T-helper 2 cell treated with Interferon-gamma antibody and Interleukin-4, amounts not matched to agents 100 ng/mL and 5 ng/mL, for 36 hours (primary cell): ENCODE results near the gene RAB21. TPM values are rescaled to one million over a fixed set of nuclear protein-coding genes. Genes with fewer than 3 reads are reported as not detected.

Source experiments
- intact Hi-C: fragments of 100-400 bp; cut with micrococcal nuclease; formaldehyde crosslinking; loops from one replicate; pipeline ENCODE4 v1.15.1; 2023
- total RNA-seq: library from RNA; stranded (reverse); gene quantifications from 2 replicates; pipeline ENCODE4 v1.2.3, GENCODE V29; 2022

RAB21 gene, protein sequence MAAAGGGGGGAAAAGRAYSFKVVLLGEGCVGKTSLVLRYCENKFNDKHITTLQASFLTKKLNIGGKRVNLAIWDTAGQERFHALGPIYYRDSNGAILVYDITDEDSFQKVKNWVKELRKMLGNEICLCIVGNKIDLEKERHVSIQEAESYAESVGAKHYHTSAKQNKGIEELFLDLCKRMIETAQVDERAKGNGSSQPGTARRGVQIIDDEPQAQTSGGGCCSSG
- 63.1 and 64.7 TPM in 2 replicates for total RNA-seq

DNA sequence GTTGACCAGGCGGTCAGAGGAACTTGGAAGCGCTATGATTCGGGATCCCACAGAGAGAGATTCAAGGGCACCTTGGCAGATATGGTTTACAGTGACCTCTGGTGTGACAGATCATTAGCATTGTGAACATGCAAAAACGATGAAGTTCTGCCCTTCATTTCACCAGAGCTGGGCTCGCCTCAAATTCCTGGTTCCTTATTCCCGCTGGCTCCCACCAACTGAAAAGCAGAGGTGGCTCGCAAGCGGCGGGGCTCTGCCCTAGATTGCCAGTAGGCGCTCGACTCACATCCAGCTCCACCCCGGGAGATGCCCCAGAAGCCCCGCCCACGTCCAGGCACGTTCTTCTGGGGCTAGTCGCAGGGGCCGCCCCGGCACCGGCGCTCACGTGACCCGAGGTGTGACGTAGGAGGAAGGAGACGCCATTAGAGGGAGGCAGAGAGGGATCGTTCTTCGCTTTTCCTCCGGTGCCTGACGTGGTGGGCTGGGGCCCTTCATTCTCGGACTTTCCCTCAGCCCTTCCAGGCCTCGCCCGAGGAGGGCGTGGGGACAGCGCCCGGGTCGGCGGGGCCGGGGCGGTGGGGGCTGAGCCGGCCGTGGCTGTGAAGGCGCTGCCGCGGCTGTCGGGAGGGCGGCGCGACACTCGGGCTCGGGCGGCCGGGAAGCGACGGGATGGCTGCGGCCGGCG lies at the start of gene RAB21:
RAB21 (plus strand) TSS at position 403 of the 685 bp plus-strand sequence; CDS start at position 670, 267 bp downstream.
- intact Hi-C loops = loop anchor here (1.0 to 5.0 kb wide), 5 partner anchors 68 to 1512 kb away; partner anchors contain the start of genes CNOT2, TBC1D15, TMEM19 and TPH2

DNA sequence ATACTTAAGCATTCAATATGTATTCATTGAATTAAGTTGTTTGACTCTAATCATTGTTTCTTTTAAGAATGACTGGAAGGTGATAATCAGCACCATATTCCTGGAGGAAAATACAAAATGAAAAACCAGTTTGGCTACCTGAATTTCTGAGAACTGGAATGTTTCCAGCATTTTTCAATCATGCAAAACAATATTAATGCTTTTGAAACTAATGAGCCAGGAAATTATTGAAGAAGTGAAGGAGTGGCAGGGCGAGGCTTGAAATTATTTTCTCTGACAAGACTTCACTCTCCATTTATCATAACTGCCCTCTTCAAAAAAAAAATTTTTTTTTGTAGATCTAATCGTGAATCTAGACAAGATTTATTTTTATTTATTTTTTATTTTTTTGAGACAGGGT lies 49.7 kb upstream of the RAB21 start:
- intact Hi-C loops = no loop called here

DNA sequence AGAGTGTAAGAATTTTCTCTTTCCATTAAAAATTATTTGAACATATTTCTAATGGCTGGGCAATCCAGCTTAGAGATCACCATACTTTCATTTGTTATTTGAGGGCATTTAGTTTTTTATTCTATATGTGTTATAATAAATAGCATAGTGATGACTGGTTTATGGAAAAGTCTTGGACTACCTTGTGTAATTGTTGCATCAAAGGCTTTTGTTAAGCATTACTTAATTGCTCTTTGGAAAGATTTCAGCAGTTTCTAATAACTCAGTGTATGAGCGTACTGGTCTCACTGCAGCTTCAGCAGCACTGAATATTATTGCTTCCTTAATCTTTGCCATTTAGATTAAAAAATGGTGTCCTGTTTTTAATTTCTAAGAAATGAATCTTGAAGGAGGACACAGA lies 46.0 kb upstream of the RAB21 start:
- intact Hi-C loops = no loop called here

DNA sequence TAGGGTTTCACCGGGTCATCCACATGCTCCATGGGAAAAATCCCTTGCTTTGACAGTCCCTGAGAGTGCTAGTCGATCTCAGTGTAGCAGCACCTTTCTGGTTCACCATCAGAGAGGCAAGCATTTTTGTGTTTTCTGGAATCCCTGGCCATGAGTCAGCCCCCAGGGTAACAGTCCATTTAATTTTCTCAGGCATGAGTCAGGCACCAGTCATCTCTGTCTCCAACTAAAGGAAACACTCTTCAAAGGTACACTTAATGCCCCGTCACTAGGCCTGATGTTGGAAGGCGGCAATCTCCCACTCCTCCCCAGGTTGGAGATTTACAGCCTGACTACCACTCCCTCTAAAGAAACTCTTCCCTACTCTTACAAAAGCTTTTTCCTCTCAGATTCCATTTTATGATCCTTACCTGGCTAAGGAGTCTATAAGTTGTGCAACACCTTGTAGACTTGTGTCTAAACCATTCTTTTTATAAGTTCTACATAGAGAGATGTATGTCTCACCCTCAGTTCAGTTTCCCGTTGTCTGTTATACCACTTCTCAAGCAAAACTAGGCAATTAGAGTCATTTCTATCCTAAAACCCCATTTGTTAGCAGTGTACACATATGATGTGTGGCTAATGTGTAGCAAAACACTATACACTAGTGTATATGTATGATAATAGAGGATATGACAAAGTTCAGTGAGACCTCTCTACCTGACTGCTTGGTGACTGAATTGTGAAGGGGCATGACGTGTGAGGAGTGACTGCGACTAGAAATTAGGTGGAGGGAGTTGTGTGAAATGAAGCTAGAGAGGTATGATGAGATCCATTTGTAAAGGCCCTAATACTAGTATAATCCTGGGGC lies 44.2 kb upstream of the RAB21 start:
- intact Hi-C loops = no loop called here

DNA sequence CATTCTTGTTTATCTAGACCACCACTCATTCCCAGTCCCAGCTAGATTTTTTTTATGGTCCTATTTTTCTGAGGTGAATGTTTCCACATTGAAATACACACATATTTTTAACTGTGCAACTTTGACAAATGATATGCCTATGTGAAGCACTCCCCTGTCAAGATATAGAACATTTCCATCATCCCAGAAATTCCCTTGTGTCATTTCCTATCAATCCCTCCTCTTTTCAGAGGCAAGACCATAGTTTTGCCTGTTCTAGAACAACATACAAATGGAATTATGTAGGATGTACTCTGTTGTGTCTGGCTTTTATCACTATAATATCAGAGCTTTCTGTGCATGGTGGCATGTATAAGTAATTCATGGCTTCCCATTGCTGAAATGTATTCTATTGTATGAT lies 36.1 kb upstream of the RAB21 start:
- intact Hi-C loops = no loop called here

DNA sequence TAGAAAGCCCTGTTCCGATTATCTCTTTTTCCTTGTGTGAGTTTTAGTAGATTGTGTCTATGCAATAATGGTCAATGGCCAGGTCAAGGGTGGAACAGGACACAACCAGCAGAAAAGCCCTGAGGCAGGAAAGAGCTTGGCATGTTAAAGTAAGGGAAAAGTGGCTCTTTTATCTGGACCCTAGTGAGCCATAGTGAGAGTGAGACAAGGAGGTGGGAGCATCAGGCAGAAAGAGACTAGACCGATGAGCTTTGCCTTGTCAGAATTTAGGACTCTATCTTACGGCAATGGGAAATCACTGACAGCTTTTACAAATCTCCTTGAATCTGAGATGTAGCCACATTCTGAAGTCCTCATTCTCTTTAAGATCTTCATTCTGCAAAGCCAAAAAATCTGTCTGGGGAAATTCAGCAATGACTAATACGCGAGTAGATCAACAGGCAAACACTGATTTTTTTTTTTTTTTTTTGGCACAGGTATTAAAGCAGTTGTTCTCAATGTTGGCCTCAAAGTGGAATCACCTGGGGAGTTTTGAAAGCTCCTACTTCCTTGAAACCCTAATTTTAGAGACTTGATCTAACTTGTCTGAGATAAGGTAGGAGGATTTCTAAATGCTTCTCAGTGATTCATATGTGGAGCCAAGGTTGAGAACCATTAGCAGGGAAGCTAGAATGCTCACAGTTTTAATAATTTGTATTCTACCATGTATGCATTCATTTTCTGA lies 34.9 kb upstream of the RAB21 start:
- intact Hi-C loops = no loop called here

DNA sequence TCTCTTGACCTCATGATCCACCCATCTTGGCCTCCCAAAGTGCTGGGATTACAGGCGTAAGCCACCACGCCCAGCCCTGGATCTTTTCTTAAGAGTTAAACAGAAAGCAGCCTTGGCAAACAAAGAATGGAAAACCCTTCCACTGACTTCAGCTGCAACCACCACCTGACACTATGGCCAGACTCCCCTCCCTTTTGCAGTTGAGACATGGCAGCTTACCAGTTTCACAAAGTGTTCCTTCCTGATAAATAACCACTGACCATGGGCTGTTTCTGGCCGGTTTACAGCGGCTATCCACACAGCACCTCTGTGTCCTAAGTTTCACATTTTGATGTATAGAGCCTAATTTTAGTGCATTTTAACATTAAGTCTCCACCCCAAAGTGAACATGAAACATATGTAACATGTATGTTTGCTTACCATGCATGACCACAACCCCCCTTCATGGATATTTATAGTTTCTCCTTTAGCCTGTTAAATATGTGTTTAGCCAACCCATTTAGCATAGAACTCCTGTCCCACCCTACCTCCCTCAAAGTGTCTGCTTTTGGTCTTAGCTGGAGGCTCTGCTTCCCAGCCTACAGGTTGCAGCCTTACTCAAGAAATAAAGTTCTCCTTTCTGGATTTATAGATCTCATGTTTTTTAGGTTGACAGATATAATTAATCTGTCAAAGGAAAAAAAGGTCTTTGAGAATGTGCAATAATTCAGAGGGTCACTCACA lies 32.7 kb upstream of the RAB21 start:
- intact Hi-C loops = no loop called here

DNA sequence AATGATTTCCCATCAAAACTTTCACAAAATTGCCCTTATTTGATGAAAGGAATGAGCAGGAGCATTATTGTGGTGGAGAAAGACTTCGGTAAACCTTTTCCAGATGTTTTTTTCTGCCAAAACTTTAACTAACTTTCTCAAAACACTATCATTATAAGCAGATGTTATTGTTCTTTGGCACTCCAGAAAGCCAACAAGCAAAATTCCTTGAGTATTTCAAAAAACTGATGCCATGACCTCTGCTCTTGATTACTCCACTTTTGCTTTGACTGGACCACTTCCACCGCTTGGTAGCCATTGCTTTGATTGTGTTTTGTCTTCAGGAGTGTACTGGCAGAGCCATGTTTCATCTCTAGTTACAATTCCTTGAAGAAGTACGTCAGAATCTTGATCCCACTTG lies 29.7 kb upstream of the RAB21 start:
- intact Hi-C loops = no loop called here

DNA sequence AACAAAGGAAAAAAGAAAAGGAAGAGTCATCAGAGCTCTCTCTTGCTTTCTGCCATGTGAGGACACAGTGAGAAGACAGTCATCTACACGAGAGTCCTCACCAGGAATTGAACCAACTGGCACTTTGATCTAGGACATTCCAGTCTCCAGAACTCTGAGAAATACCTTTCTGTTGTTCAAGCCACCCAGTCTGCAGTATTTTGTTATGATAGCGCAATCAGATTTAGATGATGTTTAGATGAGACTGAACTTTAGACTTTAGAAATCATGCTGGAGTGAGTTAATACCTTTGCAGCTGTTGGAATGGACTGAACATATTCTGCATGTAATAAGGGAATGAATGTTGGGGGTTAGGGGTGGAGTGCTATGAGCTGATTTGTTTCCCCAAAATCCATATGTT lies 28.1 kb upstream of the RAB21 start:
- intact Hi-C loops = no loop called here

DNA sequence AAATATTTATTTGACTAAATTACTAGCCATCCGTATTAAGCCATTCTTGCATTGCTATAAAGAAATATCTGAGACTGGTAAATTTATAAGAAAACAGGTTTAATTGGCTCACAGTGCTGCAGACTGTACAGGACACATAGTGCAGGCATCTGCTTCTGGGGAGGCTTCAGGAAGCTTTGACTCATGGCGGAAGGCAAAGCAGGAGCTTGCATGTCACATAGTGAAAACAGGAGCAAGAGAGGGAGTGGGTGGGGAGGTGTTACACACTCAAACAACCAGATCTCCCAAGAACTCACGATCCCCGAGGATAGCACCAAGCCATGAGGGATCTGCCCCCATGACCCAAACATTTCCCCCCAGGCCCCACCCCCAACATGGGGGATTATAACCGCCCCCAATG lies 26.7 kb upstream of the RAB21 start:
- intact Hi-C loops = no loop called here

DNA sequence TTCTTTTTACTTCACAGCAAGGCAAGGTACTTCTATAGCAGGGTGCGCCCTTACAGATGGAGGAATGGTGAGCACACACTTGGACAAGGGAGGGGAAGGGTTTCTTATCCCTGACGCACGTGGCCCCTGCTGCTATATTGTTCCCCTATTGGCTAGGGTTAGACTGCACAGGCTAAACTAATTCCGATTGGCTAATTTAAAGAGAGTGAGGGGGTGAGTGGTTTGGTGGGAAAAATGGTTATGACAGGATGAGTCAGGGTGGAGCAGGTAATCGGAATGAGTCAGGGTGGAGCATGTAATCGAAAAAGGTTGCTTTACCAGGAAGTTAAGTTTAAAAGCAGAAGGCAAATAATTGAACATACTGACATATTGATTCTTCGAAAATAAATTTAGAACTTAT lies 23.7 kb upstream of the RAB21 start:
- intact Hi-C loops = no loop called here

DNA sequence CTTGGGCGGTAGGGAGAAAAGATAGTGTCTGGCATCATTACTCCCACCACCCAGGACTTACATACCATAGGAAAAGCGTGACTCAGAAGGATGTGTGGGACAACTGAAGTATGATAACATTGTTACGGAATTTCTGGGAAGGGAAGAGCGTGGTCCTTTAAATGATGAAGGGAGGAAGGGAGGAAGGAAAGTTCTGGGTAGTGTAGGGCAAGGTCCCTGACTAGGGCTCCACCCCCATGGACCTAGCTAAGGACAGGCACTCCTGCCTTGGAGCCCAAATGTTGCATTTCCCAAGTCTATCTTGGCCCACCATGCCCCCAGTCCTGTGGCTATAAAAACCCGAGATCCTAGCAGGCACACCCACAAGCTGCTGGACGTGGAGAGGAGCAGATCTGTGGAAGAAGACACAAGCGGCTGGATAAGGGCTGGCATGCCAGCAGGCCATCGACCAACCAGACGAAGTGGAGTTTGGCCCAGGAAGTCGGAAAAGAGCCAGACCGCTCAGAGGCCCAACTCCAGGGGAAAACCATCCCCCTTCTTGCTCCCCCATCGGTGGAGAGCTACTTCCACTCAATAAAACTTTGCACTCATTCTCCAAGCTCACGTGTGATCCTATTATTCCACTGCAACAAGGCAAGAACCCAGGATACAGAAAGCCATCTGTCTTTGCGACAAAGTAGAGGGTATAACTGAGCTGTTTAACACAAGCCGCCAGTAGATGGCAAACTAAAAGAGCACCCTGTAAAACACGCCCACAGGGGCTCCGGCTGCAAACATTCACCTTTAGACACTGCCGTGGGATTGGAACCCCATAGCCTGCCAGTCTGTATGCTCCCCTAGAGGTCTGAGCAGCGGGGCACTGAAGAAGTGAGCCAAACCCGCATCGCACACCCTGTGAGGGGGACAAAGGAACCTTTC lies 23.0 kb upstream of the RAB21 start:
- intact Hi-C loops = no loop called here

DNA sequence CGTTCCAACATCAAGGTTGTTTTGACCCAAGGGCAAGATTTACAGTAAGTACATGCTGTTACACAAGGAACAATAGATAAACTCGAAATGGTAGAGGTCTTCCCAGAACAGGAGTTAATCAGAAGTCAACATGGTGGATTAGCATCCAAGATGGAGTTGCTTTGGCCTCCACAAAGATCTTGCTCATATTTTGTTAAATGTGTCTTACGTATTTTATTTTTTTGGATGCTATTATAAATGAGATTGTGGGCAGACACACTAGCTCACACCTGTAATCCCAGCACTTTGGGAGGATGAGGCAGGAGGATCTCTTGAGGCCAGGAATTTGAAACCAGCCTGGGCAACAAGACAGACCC lies 22.3 kb upstream of the RAB21 start:
- intact Hi-C loops = no loop called here

DNA sequence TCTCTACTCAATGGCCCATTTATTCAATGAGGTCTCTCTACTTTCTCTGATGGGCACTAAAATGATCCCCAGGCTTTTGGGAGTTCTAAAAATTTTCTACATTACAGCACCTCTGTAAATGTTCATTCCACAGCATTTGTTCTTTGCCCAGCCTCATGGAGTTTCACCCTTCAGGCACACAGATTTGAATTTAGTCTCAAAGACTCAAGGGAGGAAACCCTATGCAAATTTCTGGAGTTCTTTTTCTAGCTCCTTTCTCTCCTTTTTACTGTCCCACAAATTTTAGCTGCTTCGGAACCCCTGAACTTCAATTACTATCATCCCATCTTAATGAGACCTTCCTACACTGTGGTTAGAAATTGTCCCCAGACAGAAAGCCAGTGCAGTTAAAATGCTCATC lies 17.5 kb upstream of the RAB21 start:
- intact Hi-C loops = no loop called here

DNA sequence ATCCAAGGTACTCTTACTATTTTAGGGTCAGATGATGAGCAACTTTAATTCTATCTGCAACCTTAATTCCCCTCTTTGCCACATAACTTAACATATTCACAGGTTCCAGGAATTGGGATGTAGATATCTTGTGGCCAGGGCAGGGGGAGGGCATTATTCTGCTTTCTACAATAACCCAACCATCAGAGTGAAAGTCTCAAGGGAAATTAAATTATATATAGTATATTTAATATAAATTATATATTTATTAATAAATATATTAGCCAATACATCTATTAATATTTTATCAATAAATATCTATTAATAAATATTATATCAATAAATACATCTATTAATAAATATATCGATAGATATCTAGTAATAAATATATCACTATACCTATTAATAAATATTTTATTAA lies 11.7 kb upstream of the RAB21 start:
- intact Hi-C loops = loop anchor here (10.0 kb wide), 1 partner anchor 528 kb away; no protein-coding TSS in a partner anchor

DNA sequence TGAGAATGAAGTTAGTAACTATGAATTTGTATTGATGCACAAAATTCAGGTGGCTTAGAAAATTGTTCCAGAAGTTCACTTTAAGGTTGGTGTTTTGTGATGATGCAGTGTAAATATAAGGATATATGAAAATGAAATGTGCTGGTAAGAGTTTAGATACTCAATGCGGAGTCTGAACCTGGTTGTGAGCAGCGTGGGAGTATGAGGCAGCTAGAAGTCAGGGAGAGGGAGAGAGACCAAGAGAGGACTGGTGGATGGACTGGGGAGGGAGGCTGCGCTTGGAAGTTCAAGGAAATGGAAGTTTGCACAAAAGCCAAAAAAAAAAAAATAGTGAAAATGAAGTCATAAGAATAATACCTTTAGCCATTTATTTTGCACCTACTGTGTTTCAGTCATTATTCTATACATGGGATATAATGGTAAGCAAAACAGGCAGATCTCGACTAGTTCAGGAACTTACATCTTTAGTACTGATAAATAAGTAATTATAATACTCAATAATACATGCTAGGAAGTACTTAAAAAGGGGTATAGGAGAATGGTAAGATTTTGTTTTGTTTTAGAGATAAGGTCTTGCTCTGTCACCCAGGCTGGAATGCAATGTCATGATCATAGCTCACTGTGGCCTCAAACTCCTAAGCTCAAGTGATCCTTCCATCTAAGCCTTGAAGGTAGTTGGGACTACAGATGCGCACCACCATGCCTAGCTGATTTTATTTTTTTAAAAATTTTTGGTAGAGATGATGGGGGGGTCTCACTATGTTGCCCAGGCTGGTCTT lies 10.0 kb upstream of the RAB21 start:
- intact Hi-C loops = loop anchor here (10.0 kb wide), 1 partner anchor 530 kb away; no protein-coding TSS in a partner anchor

DNA sequence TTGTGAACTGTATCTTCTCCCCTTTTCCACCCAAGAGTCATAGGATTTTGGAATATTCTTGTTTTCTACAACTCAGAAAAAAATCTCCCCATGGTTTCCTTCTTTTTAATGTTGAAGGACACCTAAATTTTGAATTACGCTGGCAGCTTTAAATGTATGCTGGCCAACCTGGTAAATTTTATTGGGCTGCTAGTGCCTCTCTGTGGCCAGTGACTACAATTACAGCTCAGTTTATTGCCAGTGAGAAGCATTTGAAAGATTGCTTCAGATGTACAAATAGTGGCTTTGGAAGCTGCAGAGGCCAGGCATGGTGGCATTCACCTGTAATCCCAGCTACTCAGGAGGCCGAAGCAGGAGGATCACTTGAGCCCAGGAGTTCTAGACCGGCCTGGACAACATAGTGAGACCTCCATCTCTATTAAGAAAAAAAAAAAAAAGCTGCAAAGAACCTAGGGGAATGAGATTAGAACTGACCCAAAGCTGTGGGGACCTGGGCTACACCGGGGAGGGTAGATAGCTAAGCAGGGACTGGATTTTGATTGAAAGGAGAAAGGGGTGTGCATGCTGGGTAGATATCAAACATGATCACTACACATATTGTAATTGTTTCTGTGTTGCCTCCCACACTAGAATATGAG lies 7.6 kb upstream of the RAB21 start:
- intact Hi-C loops = loop anchor here (1.0 to 10.0 kb wide), 5 partner anchors 84 to 532 kb away; partner anchors contain the start of gene ZFC3H1
